Retinal pigment epithelial cell (primary cell): ENCODE measurements around the gene CUX1.

Source experiments
- DNase-seq: peaks from one replicate; pipeline ENCODE4 v3.0.0-alpha.2; 2010; ENCODE audit warnings: low read depth
- H3K4me3 ChIP-seq: 2 replicates; pipeline ENCODE4 v1.5.1; 2011; ENCODE audit warnings: mild to moderate bottlenecking, low read length, control low read depth, moderate library complexity
- CTCF ChIP-seq: conservative IDR thresholded peaks from 2 replicates; pipeline ENCODE4 v1.5.1; 2011; ENCODE audit warnings: low read depth, low read length, control low read depth, inconsistent platforms

CUX1 gene

GRCh38 chr7:101954499-101954898 lies 137.1 kb downstream of the CUX1 start:
- no peak for TF ChIP-seq CTCF

GRCh38 chr7:101956130-101956529 lies 138.7 kb downstream of the CUX1 start:
- DNase-seq = no peak
- no peak overlapping the region for H3K4me3 ChIP-seq
- no peak for TF ChIP-seq CTCF

More at GRCh38 chr7:101954499-101954898, 137.1 kb downstream of the CUX1 start:
- no peak overlapping the region for H3K4me3 ChIP-seq
- no peak for DNase-seq

- H3K4me3 ChIP-seq = no peak overlapping the region
- no peak for TF ChIP-seq CTCF
- no peak for DNase-seq
Measured at GRCh38 chr7:101957744-101958525, 140.5 kb downstream of the CUX1 start.

GRCh38 chr7:101959342-101959741 lies 141.9 kb downstream of the CUX1 start:
- TF ChIP-seq CTCF = no peak
- no peak for DNase-seq
- H3K4me3 ChIP-seq = no peak overlapping the region

GRCh38 chr7:101959829-101960228 lies 142.4 kb downstream of the CUX1 start:
- no peak for DNase-seq
- TF ChIP-seq CTCF = no peak
- H3K4me3 ChIP-seq = no peak overlapping the region

GRCh38 chr7:101960323-101960722 lies 142.9 kb downstream of the CUX1 start:
- no peak for TF ChIP-seq CTCF
- DNase-seq = no peak
- H3K4me3 ChIP-seq = no peak overlapping the region
